AG04449 (cell line): Measurements from ENCODE around the gene RBBP6.

Source experiments
- CTCF ChIA-PET: fragments of 350-600 bp; formaldehyde crosslinking; extraction: SDS; loops from one replicate; lab custom pipeline; 2021; ENCODE audit warnings: antibody characterized with exemption; lab: Yijun Ruan, JAX
- POLR2A ChIA-PET: fragments of 400-600, 350-600 bp; formaldehyde crosslinking; extraction: SDS; loops from one replicate; lab custom pipeline; 2020; ENCODE audit warnings: antibody characterized with exemption, inconsistent platforms; lab: Yijun Ruan, JAX
- DNase-seq: peaks from one replicate; pipeline ENCODE4 v3.0.0-alpha.2; 2010; ENCODE audit warnings: low read depth, low spot score
- H3K4me3 ChIP-seq: 2 replicates; pipeline ENCODE4 v1.5.1; 2011; ENCODE audit warnings: low read depth, mild to moderate bottlenecking, control low read depth, low read length
- TF ChIP-seq, protein P1 (sequence below): IDR thresholded peaks from one replicate; pipeline ENCODE4 v1.5.1; 2011; ENCODE audit warnings: mild to moderate bottlenecking, moderate library complexity, low read length, control low read depth, inconsistent platforms; ENCODE audit not compliant: insufficient read depth; ENCODE audit errors: missing control alignments

The RBBP6 gene

DNA sequence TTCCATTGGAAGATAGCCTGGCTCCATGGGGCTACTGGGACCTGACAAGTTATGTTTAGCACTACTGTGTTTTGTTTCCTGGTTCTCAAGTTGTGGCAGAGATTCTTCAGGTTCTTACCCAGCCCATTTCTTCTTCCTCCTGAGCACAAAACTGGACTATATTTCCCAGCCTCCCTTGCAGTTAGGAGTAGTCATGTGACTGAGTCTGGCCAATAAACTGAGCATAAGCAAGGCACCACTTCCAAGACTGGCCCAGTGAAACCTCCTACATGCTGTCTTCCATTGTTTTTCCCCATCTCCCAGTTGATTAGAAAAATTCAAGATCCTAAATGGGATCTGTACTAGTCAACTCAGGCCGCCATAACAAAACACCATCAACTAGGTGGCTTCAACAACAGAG lies 28.2 kb upstream of the RBBP6 start:
- ChIA-PET POLR2A (no interaction called here), CTCF (no interaction called here)
- H3K4me3 ChIP-seq: no peak overlapping the region
- no peak for DNase-seq
- TF ChIP-seq, protein P1, sequence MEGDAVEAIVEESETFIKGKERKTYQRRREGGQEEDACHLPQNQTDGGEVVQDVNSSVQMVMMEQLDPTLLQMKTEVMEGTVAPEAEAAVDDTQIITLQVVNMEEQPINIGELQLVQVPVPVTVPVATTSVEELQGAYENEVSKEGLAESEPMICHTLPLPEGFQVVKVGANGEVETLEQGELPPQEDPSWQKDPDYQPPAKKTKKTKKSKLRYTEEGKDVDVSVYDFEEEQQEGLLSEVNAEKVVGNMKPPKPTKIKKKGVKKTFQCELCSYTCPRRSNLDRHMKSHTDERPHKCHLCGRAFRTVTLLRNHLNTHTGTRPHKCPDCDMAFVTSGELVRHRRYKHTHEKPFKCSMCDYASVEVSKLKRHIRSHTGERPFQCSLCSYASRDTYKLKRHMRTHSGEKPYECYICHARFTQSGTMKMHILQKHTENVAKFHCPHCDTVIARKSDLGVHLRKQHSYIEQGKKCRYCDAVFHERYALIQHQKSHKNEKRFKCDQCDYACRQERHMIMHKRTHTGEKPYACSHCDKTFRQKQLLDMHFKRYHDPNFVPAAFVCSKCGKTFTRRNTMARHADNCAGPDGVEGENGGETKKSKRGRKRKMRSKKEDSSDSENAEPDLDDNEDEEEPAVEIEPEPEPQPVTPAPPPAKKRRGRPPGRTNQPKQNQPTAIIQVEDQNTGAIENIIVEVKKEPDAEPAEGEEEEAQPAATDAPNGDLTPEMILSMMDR: no peak

DNA sequence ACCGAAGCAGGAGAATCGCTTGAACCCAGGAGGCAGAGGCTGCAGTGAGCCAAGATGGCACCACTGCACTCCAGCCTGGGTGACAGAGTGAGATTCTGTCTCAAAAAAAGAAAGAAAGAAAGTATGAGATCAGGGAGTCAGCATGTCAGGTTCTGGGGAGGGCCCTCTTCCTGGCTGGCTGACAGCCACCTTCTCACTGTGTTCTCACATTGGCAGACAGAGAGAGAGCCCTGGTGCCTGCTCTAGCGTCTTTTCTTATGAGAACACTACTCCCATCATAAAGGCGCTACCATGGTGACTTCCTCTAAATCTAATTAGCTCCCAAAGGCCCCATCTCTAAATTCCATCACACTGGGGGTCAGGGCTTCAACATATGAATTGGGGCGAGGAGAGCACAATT lies 27.6 kb upstream of the RBBP6 start:
- ChIA-PET POLR2A (no interaction called here), CTCF (no interaction called here)
- TF ChIP-seq, protein P1: no peak
- no peak overlapping the region for H3K4me3 ChIP-seq
- DNase-seq: no peak

DNA sequence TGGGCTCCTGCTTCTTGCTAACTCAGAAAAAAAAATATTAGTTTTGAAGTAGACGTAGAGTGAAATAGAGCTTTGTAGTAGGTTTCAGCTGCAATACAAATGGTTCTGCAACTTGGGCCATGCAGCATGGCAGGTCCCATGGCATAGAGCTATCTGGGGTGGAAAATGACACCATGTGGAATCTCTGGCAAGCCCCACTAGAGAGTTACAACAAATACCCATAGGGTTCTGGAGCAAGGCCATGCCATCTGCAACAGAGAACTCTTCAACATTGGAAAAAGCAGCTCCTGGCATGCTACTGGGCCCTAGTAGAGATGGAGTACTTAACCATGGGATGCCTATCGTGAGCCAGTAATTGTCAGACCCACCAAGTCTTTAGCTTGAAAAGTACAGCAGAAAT lies 25.3 kb upstream of the RBBP6 start:
- H3K4me3 ChIP-seq: no peak overlapping the region
- no peak for DNase-seq
- POLR2A ChIA-PET: no interaction called here
- CTCF ChIA-PET: interaction anchor here (0.5 to 4.3 kb wide), 9 partner anchors 8 to 472 kb away, joined by 3 to 47 read pairs (median 4); partner anchors contain the start of gene RBBP6
- TF ChIP-seq, protein P1: no peak

DNA sequence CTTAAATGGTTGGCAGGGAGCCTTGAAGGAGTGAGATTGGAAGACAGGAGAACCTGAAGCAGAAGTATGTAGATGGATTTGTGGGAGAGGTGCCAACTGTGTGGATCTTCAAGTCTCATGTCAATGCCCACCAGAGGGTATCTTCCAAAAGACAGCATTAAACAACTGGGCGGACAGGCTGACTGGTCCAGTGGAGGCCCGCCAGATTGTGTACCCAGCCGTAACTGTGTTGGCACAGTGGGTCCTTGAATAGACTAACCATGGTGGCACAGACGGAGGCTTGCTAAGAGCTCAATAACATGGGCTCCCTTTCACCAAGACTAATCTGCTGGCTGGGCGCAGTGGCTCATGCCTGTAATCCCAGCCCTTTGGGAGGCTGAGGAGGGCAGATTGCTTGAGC lies 24.2 kb upstream of the RBBP6 start:
- ChIA-PET POLR2A (interaction anchor here (0.7 kb wide), 1 partner anchor 11 kb away, joined by 4 read pairs; no protein-coding TSS in a partner anchor), CTCF (interaction anchor here (0.7 to 4.3 kb wide), 8 partner anchors 8 to 475 kb away, joined by 3 to 47 read pairs (median 8); no protein-coding TSS in a partner anchor)
- TF ChIP-seq, protein P1: no peak

DNA sequence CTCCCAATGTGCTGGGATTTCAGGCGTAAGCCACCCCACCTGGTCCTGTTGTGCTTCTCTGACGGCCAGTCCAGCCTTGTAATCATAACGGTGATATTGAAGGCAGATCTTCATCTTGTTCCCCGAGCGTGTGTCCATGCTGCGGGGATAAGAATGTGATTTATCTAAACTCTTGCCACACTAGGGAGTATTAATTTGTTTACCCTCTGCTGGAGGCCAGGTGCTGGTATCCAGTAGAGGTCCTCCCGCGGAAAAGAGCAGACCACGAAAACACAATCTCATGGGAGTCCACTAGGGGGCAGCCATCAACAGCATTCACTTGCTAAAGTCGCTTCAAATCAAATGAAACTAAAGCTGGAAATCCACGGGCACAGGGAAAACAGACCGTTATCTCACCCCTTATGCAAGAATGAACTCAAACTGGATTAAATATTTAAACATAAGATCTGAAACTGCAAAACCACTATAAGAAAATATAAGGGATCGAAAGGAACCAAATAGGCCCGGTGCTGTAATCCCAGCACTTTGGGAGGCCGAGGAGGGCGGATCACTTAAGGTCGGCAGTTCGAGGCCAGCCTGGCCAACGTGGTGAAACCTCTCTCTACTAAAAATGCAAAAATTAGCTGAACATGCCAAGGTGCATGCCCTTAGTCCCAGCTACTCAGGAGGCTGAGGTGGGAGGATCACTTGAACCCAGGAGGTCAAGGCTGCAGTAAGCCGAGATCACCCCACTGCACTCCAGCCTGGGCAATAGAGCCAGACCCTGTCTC lies 22.3 kb upstream of the RBBP6 start:
- CTCF ChIA-PET: interaction anchor here (0.6 to 4.3 kb wide), 26 partner anchors 8 to 825 kb away, joined by 3 to 47 read pairs (median 3); partner anchors contain the start of gene RBBP6
- TF ChIP-seq, protein P1: peak; percentile 86
- POLR2A ChIA-PET: no interaction called here
- peak; percentile 31 for DNase-seq
- no peak overlapping the region for H3K4me3 ChIP-seq

More for the DNA sequence above, 24.2 kb upstream of the RBBP6 start:
- DNase-seq: no peak
- H3K4me3 ChIP-seq: no peak overlapping the region

DNA sequence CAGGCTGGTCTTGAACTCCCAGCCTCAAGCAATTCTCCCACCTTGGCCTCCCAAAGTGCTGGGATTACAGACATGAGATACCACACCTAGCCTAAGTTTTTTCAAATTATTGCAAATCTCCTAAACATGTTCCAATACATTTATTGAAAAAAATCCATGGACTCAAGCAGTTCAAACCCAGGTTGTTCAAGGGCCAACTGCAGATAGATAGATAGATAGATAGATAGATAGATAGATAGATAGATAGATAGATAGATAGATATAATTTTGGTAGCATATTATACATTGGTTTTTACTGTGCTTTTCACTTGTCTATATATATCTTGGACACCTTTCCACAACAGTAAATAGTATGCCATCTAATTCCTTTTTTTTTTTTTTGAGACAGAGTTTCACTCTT lies 20.9 kb upstream of the RBBP6 start:
- H3K4me3 ChIP-seq: no peak overlapping the region
- TF ChIP-seq, protein P1: no peak
- ChIA-PET POLR2A (no interaction called here), CTCF (interaction anchor here (1.0 kb wide), 1 partner anchor 18 kb away, joined by 4 read pairs; no protein-coding TSS in a partner anchor)
- no peak for DNase-seq
